Motor neuron (in vitro differentiated cells): ENCODE results near the gene NPTXR. TPM values are rescaled to one million over a fixed set of nuclear protein-coding genes. Genes with fewer than 3 reads are reported as not detected.
A peak's percentile ranks its signal among the peaks of the same experiment; 100 is the strongest.

ENCODE experiments used
- ATAC-seq, 8 experiments: fragments of 200-7000 bp; cut with Tn5 transposase; replicated peaks in 6 of 8; 2 replicates each; pipeline ENCODE4 v1.8.0; 2021; ENCODE audit warnings: mild to moderate bottlenecking in 8 of 8, moderate library complexity in 8 of 8
- H3K27ac ChIP-seq, 2 donors: fragments of 250-450 bp; sonication (Bioruptor Pico); 2 replicates each; pipeline ENCODE4 v1.9.0; 2021; ENCODE audit warnings: antibody characterized with exemption in 2 of 2, mild to moderate bottlenecking in 2 of 2, moderate library complexity in 1 of 2
- H3K4me1 ChIP-seq, 2 donors: fragments of 250-450 bp; sonication (Bioruptor Pico); replicated peaks in 1 of 2; 2 replicates each; pipeline ENCODE4 v1.6.1; 2021; ENCODE audit warnings: antibody characterized with exemption in 2 of 2, mild to moderate bottlenecking in 2 of 2, moderate library complexity in 1 of 2
- H3K4me3 ChIP-seq, 5 donors: fragments of 250-450 bp; sonication (Bioruptor Pico); 2 replicates each; pipeline ENCODE4 v1.9.0; 2021; ENCODE audit warnings: antibody characterized with exemption in 5 of 5, mild to moderate bottlenecking in 5 of 5, moderate library complexity in 4 of 5
- WGBS, 10 experiments: fragments of 450-650 bp; shearing (Covaris generic); methylation state at CpG; one replicate each; pipeline ENCODE4 v1.0.0; 2022; 5-methylcytosine and 5-hydroxymethylcytosine counted together
- in situ Hi-C, 9 experiments: fragments of 400-800 bp; cut with MboI; loops; one replicate each; pipeline ENCODE4 v1.15.0; 2021; ENCODE audit warnings: low sequenced_read_pairs in 9 of 9, low pct_unique_long_range_greater_than_20kb in 2 of 9; ENCODE audit not compliant: unreplicated experiment in 9 of 9
- total RNA-seq, 8 experiments: library from RNA; unstranded; fragments of 300-600 nt; gene quantifications; 2 replicates each; pipeline versions ENCODE4 v1.2.3 to v1.2.4, GENCODE V29; 2022

The NPTXR gene
- total RNA-seq, 8 experiments from 2014 or later, result 0.71 to 15.7 (median 6.1) TPM

DNA sequence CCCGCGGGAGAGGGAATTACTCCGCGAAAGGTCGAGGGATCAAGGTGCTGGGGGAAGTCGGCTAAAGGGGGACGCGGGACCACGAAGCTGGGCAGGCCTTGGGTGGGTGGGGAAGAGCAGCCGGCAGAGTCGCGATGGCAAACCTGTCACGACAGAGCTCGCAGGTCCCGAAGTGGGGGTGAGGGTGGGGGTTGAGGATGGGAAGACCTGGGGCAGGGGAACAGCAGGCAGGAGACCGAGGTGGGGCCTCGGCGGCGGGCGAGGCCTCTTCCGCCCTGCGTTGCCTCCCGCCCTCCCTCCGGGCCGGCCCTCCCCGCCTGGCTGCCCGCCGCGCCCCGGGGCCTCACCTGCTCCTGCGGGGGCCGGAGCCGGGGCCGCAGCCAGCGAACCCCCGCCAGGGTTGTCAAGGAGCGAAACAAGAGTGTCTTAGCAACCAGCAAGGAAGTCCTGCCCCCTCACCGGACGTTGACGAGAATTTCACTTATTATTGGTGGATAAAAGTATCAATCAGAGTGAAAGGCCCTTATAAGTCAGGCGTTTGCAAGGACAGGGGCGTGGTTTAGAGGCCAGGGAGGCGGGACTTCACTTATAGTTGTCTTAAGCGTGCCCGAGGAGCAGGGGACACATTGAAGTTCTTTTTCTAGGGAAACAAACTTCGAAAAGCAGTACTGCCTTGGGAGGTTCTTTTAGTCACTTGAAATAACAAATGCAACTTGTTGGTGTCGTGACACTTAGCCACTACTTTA lies 49.9 kb downstream of the NPTXR start, which contains the start of gene DNAL4:
Gene DNAL4, minus strand, starts transcription at position 423 of the 746 bp plus-strand sequence. CDS start 11,412 bp downstream, outside the sequence.
- Histone ChIP-seq H3K4me3 (peak within 1 kb of the TSS; percentile 59 to 95 (median 72)), H3K4me1 (peaks cover 10 to 11% of the 10 kb centered on the region in 2 donors), H3K27ac (peak within 1 kb of the TSS in 1 of 2 donors; percentile 60)
- in situ Hi-C loops, result no loop called here
- ATAC-seq, result peak; percentile 96 to 99 (median 98)
- 0% methylated on average over 1 to 8 of the region's 47 CpGs; no CpG with 5 or more reads in 3 of the 10 experiments for WGBS, 10 experiments

DNA sequence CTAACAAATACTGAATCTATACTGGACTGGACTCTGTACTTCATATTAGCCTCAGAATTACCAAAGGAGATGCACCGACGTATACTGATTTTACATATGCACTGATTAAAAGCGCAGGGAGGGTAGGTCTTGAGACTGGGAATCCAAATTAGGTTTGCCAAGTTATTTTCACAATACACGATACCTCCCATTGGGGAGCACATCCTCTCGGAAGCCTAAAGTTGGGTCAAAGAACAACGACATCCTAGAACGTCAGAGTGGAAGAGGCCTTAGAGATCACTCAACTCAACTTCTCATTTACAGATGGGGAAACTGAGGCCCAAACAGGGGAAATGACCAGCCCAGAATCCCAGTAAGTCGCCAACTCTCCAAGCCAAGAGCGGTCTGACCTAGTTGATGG lies 50.5 kb downstream of the NPTXR start:
- in situ Hi-C loops, result no loop called here
- ATAC-seq, result no peak
- WGBS, 10 experiments, result 7 to 51% (median 32%) methylated on average over 1 to 7 of the region's 9 CpGs; no CpG with 5 or more reads in 1 of the 10 experiments
- Histone ChIP-seq H3K27ac (peak overlapping the region in 1 of 2 donors; percentile 60), H3K4me3 (peak overlapping the region; percentile 59 to 95 (median 72)), H3K4me1 (peaks cover 10 to 11% of the 10 kb centered on the region in 2 donors)

DNA sequence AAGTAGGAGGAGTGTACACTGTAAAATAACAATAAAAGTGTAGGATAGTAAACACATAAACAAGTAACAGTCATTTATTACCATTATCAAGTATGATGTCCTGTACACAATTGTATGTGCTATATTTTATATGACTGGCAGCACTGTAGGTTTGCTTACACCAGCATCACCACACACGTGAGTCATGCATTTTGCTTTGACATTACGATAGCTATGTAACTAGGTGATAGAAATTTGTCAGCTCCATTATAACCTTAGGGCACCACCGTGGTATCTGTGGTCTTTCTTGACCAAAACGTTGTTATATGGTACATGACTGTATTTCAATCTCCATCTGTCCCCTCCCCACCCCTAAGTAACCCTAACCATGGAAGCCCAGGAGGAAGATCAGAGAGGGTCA lies 51.0 kb downstream of the NPTXR start:
- no peak for ATAC-seq
- in situ Hi-C loops, result no loop called here
- H3K4me1 ChIP-seq, result peaks cover 10 to 11% of the 10 kb centered on the region in 2 donors
- H3K27ac ChIP-seq, result no peak overlapping the region
- H3K4me3 ChIP-seq, result peak overlapping the region; percentile 59 to 95 (median 72)
- 30 to 100% (median 68%) methylated on average over 1 to 4 of the region's 4 CpGs; no CpG with 5 or more reads in 2 of the 10 experiments for WGBS, 10 experiments

DNA sequence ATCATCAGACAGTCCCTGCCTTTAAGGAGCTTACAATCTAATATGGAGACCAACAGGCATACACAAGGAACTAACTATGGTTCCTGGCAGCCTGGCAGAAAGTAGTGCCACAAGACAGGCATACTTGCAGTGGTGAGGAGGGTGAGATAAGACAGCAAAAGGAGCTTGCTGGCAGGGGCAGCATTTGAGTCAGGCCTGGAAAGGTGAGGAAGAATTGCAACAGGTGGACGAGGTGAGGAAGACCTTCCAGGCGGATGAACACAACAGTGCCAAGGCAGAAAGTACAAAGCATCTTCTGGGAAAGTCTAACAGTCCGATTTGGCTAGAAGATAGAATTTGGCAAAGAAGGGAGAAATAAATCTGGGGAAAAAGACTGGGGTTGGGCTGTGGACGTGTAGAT lies 54.2 kb downstream of the NPTXR start:
- in situ Hi-C loops, result no loop called here
- Histone ChIP-seq H3K4me3 (no peak overlapping the region), H3K27ac (no peak overlapping the region), H3K4me1 (peaks cover 10% of the 10 kb centered on the region in 2 donors)
- ATAC-seq, result no peak
- 86 to 100% (median 98%) methylated on average over 1 to 4 of the region's 4 CpGs; no CpG with 5 or more reads in 2 of the 10 experiments for WGBS, 10 experiments

DNA sequence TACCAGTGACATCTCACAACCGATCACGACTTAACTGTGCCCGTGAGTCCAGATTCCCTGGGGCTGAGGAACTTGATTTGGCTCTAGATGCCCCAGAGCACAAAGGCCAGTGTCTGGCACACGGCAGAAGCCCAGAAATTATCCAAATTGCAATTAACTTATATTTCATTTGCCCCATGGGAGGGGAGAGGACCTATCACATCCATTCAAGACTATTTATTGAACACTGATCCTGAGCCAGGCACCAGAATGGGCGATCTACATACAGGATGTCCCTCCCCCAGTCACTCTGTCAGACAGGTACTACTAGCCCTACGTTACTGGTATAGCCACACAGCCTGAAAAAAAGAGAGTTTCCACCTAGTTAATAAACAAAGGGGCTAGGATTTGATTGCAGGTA lies 55.0 kb downstream of the NPTXR start:
- Histone ChIP-seq H3K27ac (no peak overlapping the region), H3K4me3 (no peak overlapping the region), H3K4me1 (peaks cover 6 to 7% of the 10 kb centered on the region in 2 donors)
- in situ Hi-C loops, result no loop called here
- 3 to 94% (median 51%) methylated on average over 3 to 5 of the region's 6 CpGs; no CpG with 5 or more reads in 3 of the 10 experiments for WGBS, 10 experiments
- ATAC-seq, result peak in 2 of 8 experiments; percentile 11 to 20

DNA sequence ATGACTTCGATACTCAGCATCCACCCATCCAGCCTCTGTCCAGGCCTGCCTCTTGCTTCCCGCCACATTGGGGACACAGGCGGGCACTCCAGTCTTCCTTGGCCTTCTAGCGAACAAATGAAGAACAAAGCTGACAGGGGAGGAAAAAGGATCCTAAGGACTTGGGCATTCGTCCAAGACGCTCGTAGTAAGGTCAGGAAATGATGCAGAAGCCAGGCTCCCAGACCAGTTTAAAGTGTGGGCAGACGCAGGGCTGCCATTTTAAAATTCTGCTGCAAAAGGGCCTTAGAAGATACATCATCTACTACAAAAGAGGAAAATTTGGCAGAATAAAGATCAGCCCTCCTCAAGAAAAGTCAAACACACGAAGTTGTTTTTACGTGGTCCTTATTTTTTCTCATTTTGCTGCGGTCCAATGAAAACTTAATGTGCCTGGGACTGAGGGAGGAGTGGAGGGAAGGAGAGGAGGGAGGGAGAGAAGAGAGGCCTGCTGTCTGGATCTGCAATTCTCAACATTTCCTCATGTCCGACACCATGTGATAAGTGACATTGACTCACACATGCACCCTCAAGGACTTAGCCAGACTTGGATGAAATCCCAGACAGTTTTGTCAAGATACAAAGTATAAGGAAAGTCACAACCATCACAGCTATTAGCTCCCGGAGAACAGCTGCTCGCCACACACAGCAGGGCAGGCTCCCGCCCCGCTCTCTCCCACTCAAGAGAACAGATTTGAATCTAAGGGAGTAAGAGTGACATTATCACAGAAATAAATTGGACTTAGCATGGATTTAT lies 55.6 kb downstream of the NPTXR start:
- H3K4me1 ChIP-seq, result peaks cover 9 to 10% of the 10 kb centered on the region in 2 donors
- no peak overlapping the region for H3K4me3 ChIP-seq
- WGBS, 10 experiments, result 0 to 100% (median 66%) methylated on average over 1 to 14 of the region's 16 CpGs; no CpG with 5 or more reads in 4 of the 10 experiments
- in situ Hi-C loops, result no loop called here
- ATAC-seq, result peak in 7 of 8 experiments; percentile 21 to 98 (median 85)
- H3K27ac ChIP-seq, result no peak overlapping the region

DNA sequence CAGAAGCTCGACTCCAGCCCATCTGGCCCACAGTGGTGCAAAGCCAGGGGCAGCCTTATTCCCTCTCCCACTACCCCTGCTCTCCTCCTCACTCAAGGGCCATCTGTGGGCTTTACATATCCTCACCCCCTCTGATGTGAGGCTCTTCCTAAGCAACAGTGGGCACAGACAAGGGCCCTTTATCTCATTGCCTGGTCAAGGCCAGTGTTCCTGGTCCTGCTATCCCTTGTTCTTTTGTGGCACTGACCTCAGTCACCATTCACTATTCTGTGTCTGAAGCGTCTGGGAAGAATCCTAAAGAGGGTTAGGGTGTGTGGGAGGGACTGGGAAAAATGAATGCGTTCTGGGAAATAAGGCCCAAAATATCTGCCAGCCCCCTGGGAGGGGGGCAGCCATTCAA lies 57.2 kb downstream of the NPTXR start:
- ATAC-seq, result no peak
- H3K4me1 ChIP-seq, result peaks cover 11 to 13% of the 10 kb centered on the region in 2 donors
- WGBS, 10 experiments, result 59 to 100% (median 86%) methylated on average over 1 to 2 of the region's 3 CpGs; no CpG with 5 or more reads in 6 of the 10 experiments
- no peak overlapping the region for H3K4me3 ChIP-seq
- in situ Hi-C loops, result no loop called here
- no peak overlapping the region for H3K27ac ChIP-seq

DNA sequence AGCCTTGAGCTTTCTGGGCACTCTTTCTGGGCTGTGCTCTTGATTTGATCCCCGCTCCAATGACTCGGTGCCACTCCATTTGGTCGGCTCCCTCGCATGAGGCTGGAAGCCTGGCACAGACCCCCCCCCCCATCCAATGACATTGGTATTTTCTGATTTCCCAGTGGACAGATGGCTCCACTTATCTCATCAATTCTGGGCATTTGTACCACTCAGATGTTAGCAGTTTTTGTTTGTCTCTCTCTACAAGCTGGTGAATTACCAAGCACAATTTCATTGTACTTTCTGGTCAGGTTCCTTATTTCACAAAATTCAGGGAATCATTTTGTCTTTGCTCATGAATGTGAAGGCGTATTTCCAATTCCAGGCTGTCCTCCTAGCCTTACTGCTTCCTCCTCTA lies 59.0 kb downstream of the NPTXR start:
- in situ Hi-C loops, result no loop called here
- Histone ChIP-seq H3K4me1 (peaks cover 11 to 13% of the 10 kb centered on the region in 2 donors), H3K4me3 (no peak overlapping the region), H3K27ac (no peak overlapping the region)
- ATAC-seq, result no peak
- WGBS, 10 experiments, result 80 to 100% (median 95%) methylated on average over 1 to 4 of the region's 5 CpGs; no CpG with 5 or more reads in 2 of the 10 experiments

DNA sequence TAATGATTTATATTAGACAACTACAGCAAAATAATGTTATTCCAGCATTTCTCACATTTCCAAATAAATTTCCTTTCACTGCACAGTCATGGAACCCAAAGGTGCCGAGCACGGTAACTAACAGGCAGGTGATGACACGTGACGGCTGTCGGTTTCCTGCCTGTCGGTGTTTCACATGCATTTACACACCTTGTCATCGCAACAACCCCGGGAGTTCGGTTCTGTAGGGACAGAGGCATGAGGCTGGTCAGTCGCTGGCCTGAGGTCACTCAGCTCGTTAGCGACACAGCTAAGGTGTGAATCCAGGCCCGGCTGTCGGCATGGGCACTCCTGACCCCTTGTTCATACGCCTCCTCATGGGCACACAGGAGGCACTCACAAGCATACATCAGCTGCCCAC lies 59.8 kb downstream of the NPTXR start:
- Histone ChIP-seq H3K4me1 (peaks cover 11 to 13% of the 10 kb centered on the region in 2 donors), H3K4me3 (no peak overlapping the region), H3K27ac (no peak overlapping the region)
- in situ Hi-C loops, result no loop called here
- WGBS, 10 experiments, result 85 to 100% (median 94%) methylated on average over 2 to 8 of the region's 15 CpGs; no CpG with 5 or more reads in 3 of the 10 experiments
- no peak for ATAC-seq

DNA sequence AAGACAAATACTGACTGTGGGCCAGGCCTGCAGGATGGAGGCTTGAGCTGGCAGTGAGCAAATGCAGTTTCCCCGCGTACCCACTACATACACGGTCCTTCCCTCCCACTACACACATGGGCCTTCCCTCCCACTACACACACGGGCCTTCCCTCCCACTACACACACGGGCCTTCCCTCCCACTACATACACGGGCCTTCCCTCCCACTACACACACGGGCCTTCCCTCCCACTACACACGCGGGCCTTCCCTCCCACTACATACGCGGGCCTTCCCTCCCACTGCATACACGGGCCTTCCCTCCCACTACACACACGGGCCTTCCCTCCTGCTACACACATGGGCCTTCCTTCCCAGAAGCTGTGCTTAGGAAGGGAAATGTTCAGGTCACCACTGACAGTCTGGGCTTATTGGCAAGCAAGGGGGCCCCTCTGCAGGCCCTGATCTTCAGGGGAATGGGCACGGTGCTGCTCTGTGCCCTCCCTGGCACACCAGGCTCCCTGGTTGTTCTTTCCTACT lies 60.7 kb downstream of the NPTXR start:
- peaks cover 11 to 13% of the 10 kb centered on the region in 2 donors for H3K4me1 ChIP-seq
- in situ Hi-C loops, result no loop called here
- ATAC-seq, result peak in 7 of 8 experiments; percentile 5 to 82 (median 75)
- H3K27ac ChIP-seq, result peak overlapping the region; percentile 52 to 64
- no peak overlapping the region for H3K4me3 ChIP-seq
- WGBS, 10 experiments, result 79 to 80% methylated on average over 1 to 7 of the region's 14 CpGs; no CpG with 5 or more reads in 8 of the 10 experiments

DNA sequence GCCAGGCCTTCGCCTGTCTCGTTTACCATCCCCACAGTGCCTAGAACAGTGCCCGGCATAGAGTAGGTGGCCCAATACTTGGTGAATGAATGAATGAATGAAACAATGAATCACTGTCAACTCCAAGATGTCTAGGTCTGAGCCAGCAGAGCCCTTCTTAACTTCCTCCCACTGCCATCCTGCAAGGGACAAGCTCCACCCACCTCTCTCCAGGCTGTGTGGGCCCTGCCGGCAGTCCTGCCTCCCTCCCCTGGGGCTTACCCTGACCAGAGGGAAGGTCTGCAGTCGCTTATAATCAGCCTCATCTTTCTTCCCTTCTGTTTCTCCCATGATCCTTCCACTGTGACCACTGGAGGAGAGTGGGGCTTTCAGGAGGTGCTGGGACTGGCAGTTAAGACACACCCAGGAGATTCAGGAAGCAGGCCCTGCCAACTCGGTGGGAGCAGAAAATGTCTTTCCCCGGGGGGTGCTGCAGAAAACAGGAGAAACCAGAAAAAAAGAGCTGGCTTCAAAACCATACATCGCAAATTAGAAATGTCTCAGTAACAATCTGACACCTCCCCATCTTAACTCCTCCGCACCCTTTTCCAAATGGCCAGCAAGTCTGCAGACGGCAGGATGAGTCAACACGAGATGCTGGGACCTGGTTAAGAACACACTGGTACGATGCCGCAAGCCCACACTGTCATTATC lies 61.3 kb downstream of the NPTXR start:
- H3K4me3 ChIP-seq, result no peak overlapping the region
- H3K27ac ChIP-seq, result peak overlapping the region; percentile 52 to 64
- ATAC-seq, result peak in 7 of 8 experiments; percentile 76 to 91 (median 84)
- peaks cover 11 to 13% of the 10 kb centered on the region in 2 donors for H3K4me1 ChIP-seq
- in situ Hi-C loops, result no loop called here
- WGBS, 10 experiments, result 40 to 100% (median 76%) methylated on average over 1 to 7 of the region's 13 CpGs; no CpG with 5 or more reads in 1 of the 10 experiments

DNA sequence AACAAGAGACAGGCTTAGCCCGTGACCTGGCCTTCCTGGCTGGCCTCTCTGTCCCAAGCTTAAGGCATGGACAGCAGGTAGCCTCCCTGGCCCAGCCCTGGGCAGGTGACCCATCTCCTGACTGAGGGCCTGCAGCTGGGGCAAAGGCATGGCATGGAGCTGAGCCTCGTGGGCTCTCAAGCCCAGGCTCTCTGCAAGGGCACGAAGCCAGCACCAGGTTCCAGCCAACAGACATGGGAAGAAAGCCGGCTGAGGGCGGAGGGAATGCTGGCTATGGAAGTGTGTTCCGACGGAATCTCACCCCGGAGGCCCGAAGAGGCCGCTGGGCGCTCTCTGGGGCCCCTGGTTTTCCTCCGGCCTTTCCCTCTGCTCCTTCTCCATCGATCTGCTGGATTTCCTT lies 62.8 kb downstream of the NPTXR start:
- no peak overlapping the region for H3K27ac ChIP-seq
- no peak for ATAC-seq
- no peak overlapping the region for H3K4me3 ChIP-seq
- peaks cover 11 to 13% of the 10 kb centered on the region in 2 donors for H3K4me1 ChIP-seq
- WGBS, 10 experiments, result 80 to 100% (median 93%) methylated on average over 1 to 10 of the region's 13 CpGs; no CpG with 5 or more reads in 7 of the 10 experiments
- in situ Hi-C loops, result no loop called here
